Skeletal muscle tissue (tissue), 4 donors: Measurements from ENCODE around the gene NAB1. TPM values are rescaled to one million over a fixed set of nuclear protein-coding genes. Genes with fewer than 3 reads are reported as not detected.

ENCODE experiments used
- H3K27ac ChIP-seq: one replicate; pipeline ENCODE4 v1.7.0; 2013; ENCODE audit warnings: mild to moderate bottlenecking, low read depth, low read length, inconsistent platforms
- H3K27me3 ChIP-seq, 3 donors: one replicate each; pipeline ENCODE4 v1.7.0; 2013; ENCODE audit warnings: low read length in 3 of 3; ENCODE audit not compliant: control insufficient read depth in 3 of 3, insufficient read depth in 3 of 3
- H3K36me3 ChIP-seq, 3 donors: one replicate each; pipeline ENCODE4 v1.7.0; 2013; ENCODE audit warnings: low read length in 3 of 3; ENCODE audit not compliant: control insufficient read depth in 3 of 3, insufficient read depth in 3 of 3
- H3K4me1 ChIP-seq, 3 donors: one replicate each; pipeline ENCODE4 v1.7.0; 2013; ENCODE audit warnings: low read length in 3 of 3, mild to moderate bottlenecking in 3 of 3; ENCODE audit not compliant: control insufficient read depth in 3 of 3, insufficient read depth in 3 of 3
- H3K4me3 ChIP-seq, 3 donors: one replicate each; pipeline ENCODE4 v1.7.0; 2013; ENCODE audit warnings: low read length in 3 of 3
- H3K9ac ChIP-seq, 3 donors: one replicate each; pipeline ENCODE4 v1.7.0; 2013; ENCODE audit warnings: low read length in 3 of 3, mild to moderate bottlenecking in 3 of 3, moderate library complexity in 2 of 3, low read depth in 1 of 3
- H3K9me3 ChIP-seq, 3 donors: one replicate each; pipeline ENCODE4 v1.7.0; 2013; ENCODE audit warnings: low read length in 3 of 3; ENCODE audit not compliant: control insufficient read depth in 3 of 3
- total RNA-seq: library from RNA; depleted of rRNA; stranded (reverse); fragments of >200 nt; gene quantifications from one replicate; pipeline ENCODE4 v1.2.3, GENCODE V29; 2014
- donor health status: Osteomylitis.

Gene NAB1
- total RNA-seq, 1 donor from 2014 or later, result 128 TPM

DNA sequence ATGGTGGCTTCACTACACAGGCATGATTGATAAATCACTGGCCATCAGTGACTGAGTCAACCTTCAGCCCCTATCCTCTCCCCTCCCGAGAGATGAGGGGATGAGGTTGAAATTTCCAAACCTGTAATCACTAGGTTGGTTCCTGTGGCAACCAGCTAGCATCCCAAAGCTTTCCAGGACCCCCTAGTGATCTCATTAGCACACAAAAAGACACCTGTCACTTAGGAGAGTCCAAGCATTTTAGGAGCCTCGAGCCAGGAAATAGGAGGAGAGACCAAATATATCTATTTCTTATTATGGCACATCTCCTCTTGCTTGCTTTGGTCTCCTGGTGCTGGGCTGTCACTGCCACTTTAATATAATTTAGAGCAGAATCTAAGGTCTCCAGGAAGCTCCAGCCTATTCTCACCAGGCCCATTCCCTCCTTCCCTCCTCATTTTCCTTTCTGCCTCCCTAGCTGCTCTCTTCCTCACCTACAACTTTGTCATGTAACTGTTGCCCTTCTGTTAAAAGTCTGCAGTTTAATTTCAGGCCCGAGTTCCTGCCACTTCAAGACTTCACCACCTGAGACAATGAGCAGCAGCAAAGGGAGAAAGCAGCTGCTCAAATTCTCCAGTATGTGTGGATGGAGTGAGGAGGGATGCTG is 33.2 kb upstream of the NAB1 start:
- Histone ChIP-seq H3K27ac (no peak overlapping the region), H3K36me3 (no peaks in the 10 kb centered on the region), H3K4me3 (no peak overlapping the region), H3K9ac (no peak overlapping the region), H3K9me3 (no peaks in the 10 kb centered on the region), H3K4me1 (no peaks in the 10 kb centered on the region), H3K27me3 (no peaks in the 10 kb centered on the region)

DNA sequence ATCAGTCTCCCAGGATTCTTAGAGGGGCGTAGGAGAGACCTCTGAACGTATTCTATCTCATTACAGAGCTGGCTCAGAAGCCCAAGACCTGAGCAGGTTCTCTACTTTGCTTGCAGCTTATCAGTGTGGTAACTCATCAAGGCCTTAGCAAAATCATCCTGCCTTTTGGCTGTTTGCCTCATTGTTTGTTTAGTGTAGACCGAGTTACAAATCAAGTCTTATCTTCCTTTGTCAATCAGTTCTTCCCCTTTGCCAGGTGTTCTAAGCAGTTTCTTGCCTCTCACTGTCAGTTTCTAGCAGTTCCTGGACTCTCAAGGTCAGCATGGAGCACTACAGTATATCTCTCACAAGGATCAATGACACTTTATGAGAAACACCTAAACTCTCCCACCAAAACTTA is 30.9 kb upstream of the NAB1 start:
- Histone ChIP-seq H3K4me1 (no peaks in the 10 kb centered on the region), H3K9ac (no peak overlapping the region), H3K4me3 (no peak overlapping the region)

DNA sequence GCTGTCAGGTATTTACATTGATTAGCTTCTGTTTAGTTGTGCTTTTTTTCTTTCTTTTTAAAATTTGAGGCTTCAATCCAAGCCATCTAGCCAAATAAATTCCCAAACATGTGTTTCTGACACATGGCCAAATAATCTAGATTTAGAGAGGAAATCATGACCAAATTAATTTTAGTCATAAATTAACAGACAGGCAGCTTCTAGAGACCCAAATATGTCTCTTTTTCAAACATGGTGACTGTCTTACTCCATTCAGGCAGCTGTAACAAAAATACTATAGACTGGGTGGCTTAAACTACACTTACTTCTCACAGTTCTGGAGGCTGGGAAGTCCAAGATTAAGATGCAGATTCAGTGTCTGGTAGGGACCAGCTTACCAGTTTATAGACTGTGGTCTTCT is 23.2 kb upstream of the NAB1 start:
- no peak overlapping the region for H3K9ac ChIP-seq
- no peak overlapping the region for H3K27ac ChIP-seq
- peaks cover 0 to 3% (median 0%) of the 10 kb centered on the region in 3 donors for H3K27me3 ChIP-seq
- no peak overlapping the region for H3K4me3 ChIP-seq
- no peaks in the 10 kb centered on the region for H3K9me3 ChIP-seq
- H3K4me1 ChIP-seq, result peaks cover 6 to 9% (median 8%) of the 10 kb centered on the region in 3 donors
- no peaks in the 10 kb centered on the region for H3K36me3 ChIP-seq

More for the DNA sequence above, 30.9 kb upstream of the NAB1 start:
- Histone ChIP-seq H3K27ac (no peak overlapping the region), H3K9me3 (no peaks in the 10 kb centered on the region), H3K27me3 (no peaks in the 10 kb centered on the region), H3K36me3 (no peaks in the 10 kb centered on the region)

DNA sequence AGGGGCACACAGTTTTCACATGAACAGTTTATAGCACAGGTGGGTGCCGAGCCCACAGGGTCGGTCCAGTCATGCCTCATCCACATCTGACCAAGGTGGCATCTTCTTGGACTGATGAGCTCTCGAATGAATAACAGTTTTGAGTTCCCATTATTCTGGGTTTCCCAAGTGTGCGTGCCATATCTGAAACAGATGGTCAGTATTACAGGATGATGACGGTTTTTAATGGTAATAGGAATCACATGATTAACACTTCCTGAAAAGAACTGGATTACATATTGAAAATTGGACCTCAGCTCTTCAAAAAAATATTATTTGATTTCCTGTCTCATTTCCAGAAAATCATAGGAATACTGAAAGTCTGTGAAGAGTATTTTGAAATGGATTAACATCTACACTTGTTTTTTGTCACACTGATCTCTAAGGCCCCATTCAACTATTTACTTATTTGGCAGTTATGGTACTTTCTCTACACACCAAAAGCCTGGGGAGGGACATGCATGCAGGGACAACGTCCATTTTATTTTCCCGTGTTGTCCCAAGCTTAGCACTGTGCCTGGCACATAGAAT is 22.2 kb upstream of the NAB1 start:
- Histone ChIP-seq H3K9ac (no peak overlapping the region), H3K27ac (peak overlapping the region; percentile 62)

DNA sequence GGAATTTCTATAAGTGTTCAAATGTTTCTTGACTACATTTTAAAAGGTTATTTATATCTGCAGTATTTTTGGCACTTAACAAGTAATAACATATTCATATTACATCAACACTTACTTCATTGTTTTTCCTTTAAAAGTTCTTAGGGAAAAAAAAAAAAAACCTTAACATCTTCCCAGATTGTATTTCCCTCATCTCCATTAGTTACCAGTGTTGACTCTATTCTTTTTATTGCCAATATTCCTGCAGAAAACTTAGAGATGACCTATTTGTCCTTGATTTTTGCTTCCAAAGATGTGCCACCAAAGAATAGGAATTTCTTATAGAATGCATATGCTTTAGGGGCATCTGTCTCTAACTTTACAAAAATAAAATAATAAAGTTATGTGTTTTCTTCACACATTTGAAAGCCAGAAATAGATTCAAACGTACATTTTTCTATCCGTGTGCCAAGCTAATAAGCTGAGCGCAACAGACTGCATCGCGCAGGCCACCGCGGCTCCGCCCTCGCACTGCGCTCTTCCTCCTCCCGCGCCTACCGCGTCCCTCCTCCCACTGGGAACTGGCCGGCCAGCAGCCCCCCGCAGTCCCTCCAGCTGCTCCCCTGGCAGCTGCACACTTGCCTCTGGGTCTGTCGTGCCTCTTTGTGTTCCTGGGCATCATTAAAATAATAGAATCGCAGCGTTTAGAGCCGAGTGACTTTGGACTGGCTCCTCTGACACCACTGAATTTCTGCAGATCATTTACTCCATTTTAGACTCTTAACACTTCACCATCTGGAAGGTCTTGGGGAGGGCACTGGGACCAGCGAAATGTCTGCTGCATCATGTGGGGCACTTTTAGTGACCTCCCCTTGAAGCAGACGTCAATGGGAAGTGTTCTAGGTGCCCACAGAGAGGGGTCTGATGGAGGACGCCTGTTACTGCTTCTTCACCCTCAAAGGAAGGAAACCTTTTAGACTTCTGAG is 21.2 kb upstream of the NAB1 start:
- Histone ChIP-seq H3K9me3 (no peaks in the 10 kb centered on the region), H3K27me3 (peaks cover 0 to 3% (median 0%) of the 10 kb centered on the region in 3 donors), H3K36me3 (no peaks in the 10 kb centered on the region), H3K27ac (peak overlapping the region; percentile 70), H3K4me3 (peak overlapping the region; percentile 60 to 70 (median 70)), H3K9ac (peak overlapping the region; percentile 53 to 60 (median 54)), H3K4me1 (peaks cover 6 to 9% (median 8%) of the 10 kb centered on the region in 3 donors)

More for the DNA sequence above, 22.2 kb upstream of the NAB1 start:
- no peak overlapping the region for H3K4me3 ChIP-seq
- H3K27me3 ChIP-seq, result peaks cover 0 to 3% (median 0%) of the 10 kb centered on the region in 3 donors
- peaks cover 6 to 9% (median 8%) of the 10 kb centered on the region in 3 donors for H3K4me1 ChIP-seq
- no peaks in the 10 kb centered on the region for H3K36me3 ChIP-seq
- no peaks in the 10 kb centered on the region for H3K9me3 ChIP-seq

- H3K9me3 ChIP-seq, result no peaks in the 10 kb centered on the region
- H3K27ac ChIP-seq, result peak overlapping the region; percentile 70
- H3K36me3 ChIP-seq, result no peaks in the 10 kb centered on the region
- peak overlapping the region in 2 of 3 donors; percentile 53 to 60 for H3K9ac ChIP-seq
- H3K27me3 ChIP-seq, result peaks cover 0 to 3% (median 0%) of the 10 kb centered on the region in 3 donors
- peaks cover 6 to 9% (median 8%) of the 10 kb centered on the region in 3 donors for H3K4me1 ChIP-seq
- H3K4me3 ChIP-seq, result peak overlapping the region; percentile 60 to 70 (median 70)
Observed at GRCh38 chr2:190628591-190629319, 20.1 kb upstream of the NAB1 start.

DNA sequence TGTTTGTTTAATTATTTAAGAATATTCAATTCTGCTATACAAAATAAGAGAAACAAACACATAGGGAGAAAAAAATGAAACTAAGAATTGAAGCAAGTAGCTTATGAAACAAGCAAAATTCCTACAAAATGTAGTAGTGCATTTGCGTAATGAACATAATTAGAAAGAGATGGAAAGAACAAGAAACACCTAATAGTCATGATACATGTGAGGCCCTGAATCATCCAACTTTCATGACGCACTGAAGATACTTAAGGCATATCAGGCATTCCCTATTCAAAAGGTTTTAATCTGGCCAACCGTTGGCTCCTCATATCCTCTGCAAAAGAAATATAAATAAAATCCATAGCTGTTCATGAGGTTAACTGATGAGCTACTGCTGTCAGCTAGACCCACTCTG is 14.5 kb upstream of the NAB1 start:
- no peaks in the 10 kb centered on the region for H3K27me3 ChIP-seq
- no peaks in the 10 kb centered on the region for H3K36me3 ChIP-seq
- H3K9ac ChIP-seq, result no peak overlapping the region
- H3K4me1 ChIP-seq, result peaks cover 0 to 11% (median 0%) of the 10 kb centered on the region in 3 donors
- no peak overlapping the region for H3K4me3 ChIP-seq
- no peaks in the 10 kb centered on the region for H3K9me3 ChIP-seq
- no peak overlapping the region for H3K27ac ChIP-seq

DNA sequence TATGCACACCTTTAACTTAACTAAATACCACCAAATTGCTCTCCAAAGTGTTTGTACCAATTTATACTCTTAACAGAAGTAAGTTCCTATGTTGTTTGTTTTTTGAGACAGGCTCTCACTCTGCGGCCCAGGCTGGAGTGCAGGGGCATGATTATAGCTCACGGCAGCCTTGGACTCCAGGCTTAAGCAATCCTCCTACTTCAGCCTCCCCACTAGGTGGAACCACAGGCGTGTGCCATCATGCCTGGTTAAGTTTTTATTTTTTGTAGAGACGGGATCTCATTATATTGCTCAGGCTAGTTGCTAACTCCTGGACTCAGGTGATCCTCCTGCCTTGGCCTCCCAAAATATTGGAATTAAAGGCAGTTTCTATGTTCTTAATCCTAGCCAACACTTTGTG is 13.1 kb upstream of the NAB1 start:
- H3K9me3 ChIP-seq, result no peaks in the 10 kb centered on the region
- H3K27me3 ChIP-seq, result no peaks in the 10 kb centered on the region
- H3K27ac ChIP-seq, result no peak overlapping the region
- no peaks in the 10 kb centered on the region for H3K36me3 ChIP-seq
- H3K4me1 ChIP-seq, result peaks cover 0 to 11% (median 0%) of the 10 kb centered on the region in 3 donors
- no peak overlapping the region for H3K9ac ChIP-seq
- no peak overlapping the region for H3K4me3 ChIP-seq

DNA sequence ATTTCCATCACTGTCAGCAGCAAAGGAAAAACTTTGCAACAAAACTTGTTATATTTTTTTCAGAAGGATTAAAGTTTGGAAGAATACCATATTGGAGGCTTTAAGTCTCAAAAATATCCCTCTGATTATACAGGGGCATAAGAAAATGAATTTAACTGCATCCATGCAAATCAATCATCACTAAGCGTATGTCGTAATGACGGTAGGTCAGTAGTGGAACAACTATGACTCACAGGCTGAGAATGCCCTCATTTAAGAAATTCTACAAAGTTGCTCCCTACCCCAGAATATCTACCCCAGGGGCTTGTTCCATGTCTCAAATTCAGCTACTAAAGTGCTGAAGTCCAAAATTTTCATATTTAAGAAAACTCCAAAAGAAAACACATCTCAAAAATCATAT is 12.5 kb upstream of the NAB1 start:
- Histone ChIP-seq H3K9ac (no peak overlapping the region), H3K27ac (peak overlapping the region; percentile 34), H3K9me3 (no peaks in the 10 kb centered on the region), H3K4me1 (peaks cover 0 to 11% (median 0%) of the 10 kb centered on the region in 3 donors), H3K36me3 (no peaks in the 10 kb centered on the region), H3K27me3 (no peaks in the 10 kb centered on the region), H3K4me3 (no peak overlapping the region)
